Thoracic aorta (tissue), 2 donors: ENCODE data around the gene NFASC. TPM values are rescaled to one million over a fixed set of nuclear protein-coding genes. Genes with fewer than 3 reads are reported as not detected.

Experiments used
- ATAC-seq: fragments of 150-250 bp; one replicate; pipeline ENCODE4 v1.8.0; 2017; ENCODE audit warnings: low read depth; ENCODE audit not compliant: insufficient number of reproducible peaks, low FRiP score
- DNase-seq: peaks from one replicate; pipeline ENCODE4 v3.0.0-alpha.2; 2020; ENCODE audit warnings: low spot score
- H3K27ac ChIP-seq, 2 donors: fragments of 200-600 bp; sonication (generic); 1 replicate in 1 of 2; 2 replicates in 1 of 2; pipeline ENCODE4 v1.5.1; 2016; ENCODE audit warnings: mild to moderate bottlenecking in 2 of 2, moderate library complexity in 2 of 2
- H3K27me3 ChIP-seq: fragments of 200-600 bp; sonication (generic); replicated peaks from 2 replicates; pipeline ENCODE4 v1.6.0; 2016; ENCODE audit warnings: mild to moderate bottlenecking; ENCODE audit not compliant: insufficient read depth
- H3K36me3 ChIP-seq: fragments of 200-600 bp; sonication (generic); one replicate; pipeline ENCODE4 v1.5.1; 2016
- H3K4me1 ChIP-seq, 2 donors: fragments of 200-600 bp; sonication (generic); 1 replicate in 1 of 2; 2 replicates in 1 of 2; pipeline versions ENCODE4 v1.5.1 to v1.6.0; 2016; ENCODE audit warnings: low read depth in 2 of 2, mild to moderate bottlenecking in 1 of 2; ENCODE audit not compliant: control insufficient read depth in 1 of 2
- H3K4me3 ChIP-seq: fragments of 200-600 bp; sonication (generic); 2 replicates; pipeline ENCODE4 v1.5.1; 2016; ENCODE audit warnings: mild to moderate bottlenecking
- H3K9me3 ChIP-seq: fragments of 200-600 bp; sonication (generic); 2 replicates; pipeline ENCODE4 v1.5.1; 2016
- CTCF ChIP-seq: fragments of 200-600 bp; sonication (generic); IDR thresholded peaks from one replicate; pipeline ENCODE4 v1.5.1; 2019; ENCODE audit warnings: antibody characterized with exemption
- total RNA-seq, 2 donors: library from RNA; depleted of rRNA; stranded (reverse); fragments of >200 nt; gene quantifications; one replicate each; pipeline versions ENCODE4 v1.1.0 to v1.2.3, GENCODE V29; 2016

NFASC gene
- total RNA-seq, 2 donors from 2014 or later: 26.2 to 29.5 TPM

DNA sequence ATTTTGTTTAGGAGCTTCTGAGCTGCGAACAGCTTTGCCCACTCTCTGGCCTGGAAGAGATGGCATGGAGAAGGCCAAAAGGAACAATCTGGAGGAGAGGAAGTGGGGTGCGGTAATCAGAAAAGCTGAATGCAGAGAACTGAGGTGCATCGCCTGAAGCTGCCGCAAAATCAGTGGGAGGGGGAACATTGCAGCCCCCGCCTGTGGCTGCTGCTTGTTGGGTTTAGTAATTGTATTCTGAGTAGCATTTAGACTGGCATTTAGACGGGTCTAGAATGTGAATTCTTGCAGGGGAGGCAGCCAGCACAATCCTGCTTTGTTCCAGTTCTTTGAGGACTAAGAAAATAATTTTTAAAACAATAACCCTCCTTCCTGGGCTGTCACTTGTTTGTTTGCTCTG is 25.4 kb downstream of the NFASC start:
- Histone ChIP-seq H3K4me3 (no peak overlapping the region), H3K36me3 (no peaks in the 10 kb centered on the region), H3K27ac (no peak overlapping the region), H3K4me1 (peaks cover 4 to 11% of the 10 kb centered on the region in 2 donors), H3K27me3 (no peaks in the 10 kb centered on the region), H3K9me3 (no peaks in the 10 kb centered on the region)
- no peak for TF ChIP-seq CTCF
- DNase-seq (no peak), ATAC-seq (no peak)

DNA sequence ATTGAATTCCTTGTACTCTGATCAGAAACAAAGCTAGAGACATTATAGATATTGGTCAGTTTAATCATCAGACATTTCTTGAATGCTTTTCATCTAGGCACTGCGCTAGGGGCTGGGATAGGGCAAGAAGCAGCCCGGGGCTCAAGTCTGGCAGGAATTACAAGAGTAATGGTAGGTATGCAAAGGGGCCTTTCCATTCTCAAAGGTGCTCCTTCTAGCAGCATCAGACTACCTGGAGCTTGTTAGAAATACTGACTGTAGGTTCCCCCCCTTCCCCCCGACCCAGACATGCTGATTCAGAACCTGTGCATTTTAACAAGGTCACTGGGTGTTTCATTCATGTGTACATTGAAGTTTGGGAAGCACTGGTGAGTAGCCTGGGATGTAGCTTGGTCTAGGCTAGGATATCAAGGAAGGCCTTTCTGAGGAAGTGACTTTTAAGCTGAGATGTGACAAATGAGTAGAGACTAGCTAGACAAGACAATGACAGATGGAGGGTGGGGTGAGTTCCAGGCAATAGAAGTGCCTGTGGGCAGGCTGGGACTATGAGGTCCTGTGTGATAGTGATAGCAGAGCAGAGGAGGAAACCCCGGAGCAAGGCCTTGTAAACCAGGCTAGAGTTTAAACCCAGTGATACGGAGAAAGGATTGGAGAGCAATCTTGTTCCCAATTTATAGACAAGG is 26.3 kb downstream of the NFASC start:
- Histone ChIP-seq H3K27ac (no peak overlapping the region), H3K4me1 (peaks cover 4 to 11% of the 10 kb centered on the region in 2 donors), H3K4me3 (no peak overlapping the region), H3K36me3 (no peaks in the 10 kb centered on the region), H3K27me3 (no peaks in the 10 kb centered on the region), H3K9me3 (no peaks in the 10 kb centered on the region)
- TF ChIP-seq CTCF: no peak
- ATAC-seq (no peak), DNase-seq (no peak)

- Histone ChIP-seq H3K36me3 (no peaks in the 10 kb centered on the region), H3K9me3 (no peaks in the 10 kb centered on the region), H3K27ac (no peak overlapping the region), H3K4me1 (no peaks in the 10 kb centered on the region), H3K27me3 (no peaks in the 10 kb centered on the region), H3K4me3 (no peak overlapping the region)
- no peak for TF ChIP-seq CTCF
- DNase-seq (no peak), ATAC-seq (no peak)
These were observed 30.1 kb downstream of the NFASC start for GRCh38 chr1:204900721-204901120.

GRCh38 chr1:204902671-204903070 is 32.0 kb downstream of the NFASC start:
- Histone ChIP-seq H3K4me3 (no peak overlapping the region), H3K9me3 (no peaks in the 10 kb centered on the region), H3K4me1 (no peaks in the 10 kb centered on the region), H3K27me3 (no peaks in the 10 kb centered on the region), H3K27ac (no peak overlapping the region), H3K36me3 (no peaks in the 10 kb centered on the region)
- no peak for DNase-seq
- no peak for ATAC-seq
- no peak for TF ChIP-seq CTCF

GRCh38 chr1:204904228-204904810 is 33.7 kb downstream of the NFASC start:
- Histone ChIP-seq H3K27ac (no peak overlapping the region), H3K27me3 (no peaks in the 10 kb centered on the region), H3K9me3 (no peaks in the 10 kb centered on the region), H3K4me3 (no peak overlapping the region), H3K4me1 (no peaks in the 10 kb centered on the region), H3K36me3 (no peaks in the 10 kb centered on the region)
- no peak for DNase-seq
- TF ChIP-seq CTCF: no peak
- no peak for ATAC-seq
